ENCODE results near the gene ST6GALNAC5.

- no peak for TF ChIP-seq REST (IDR thresholded peaks at IDR 0.05; ENCODE audit: insufficient read depth in 1 of 2, low read depth in 2 of 2, low read length in 2 of 2)
- TF ChIP-seq TAF1 (IDR thresholded peaks at IDR 0.05; ENCODE audit: borderline replicate concordance, insufficient read depth, low read length), result no peak
- TF ChIP-seq POLR2AphosphoS5 (IDR thresholded peaks at IDR 0.05; ENCODE audit: low read depth, low read length), result no peak
- TF ChIP-seq SIN3A (IDR thresholded peaks at IDR 0.05; ENCODE audit: borderline replicate concordance, insufficient read depth, low read length), result no peak
- TF ChIP-seq FOXP2 (optimal IDR thresholded peaks at IDR 0.05; ENCODE audit: borderline replicate concordance, extremely low read depth, extremely low read length, insufficient read depth), result no peak
Observed at GRCh38 chr1:77025599-77025998, 158.3 kb downstream of the ST6GALNAC5 start.
